ENCODE measurements around the gene KRTAP21-2.

DNA sequence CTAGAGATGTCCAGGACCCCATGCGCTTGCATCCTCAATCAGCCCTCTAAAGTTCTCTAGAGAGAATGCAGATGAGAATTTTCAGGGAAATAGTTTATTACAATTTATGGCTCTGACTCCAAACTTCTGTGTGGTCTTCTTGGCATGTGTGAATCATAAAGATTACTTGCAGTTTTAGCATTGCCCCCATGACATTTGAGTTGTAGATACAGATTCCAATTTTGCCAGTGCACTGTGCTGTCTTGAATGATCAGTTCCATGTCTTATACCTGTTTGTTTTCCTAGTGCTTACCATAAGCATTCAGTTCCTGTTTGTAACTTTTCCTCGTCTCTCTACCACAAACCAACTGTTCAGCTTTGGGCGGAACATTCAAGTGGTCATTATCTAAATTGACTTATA is 33.3 kb downstream of the KRTAP21-2 start:
- TF ChIP-seq, protein P1, sequence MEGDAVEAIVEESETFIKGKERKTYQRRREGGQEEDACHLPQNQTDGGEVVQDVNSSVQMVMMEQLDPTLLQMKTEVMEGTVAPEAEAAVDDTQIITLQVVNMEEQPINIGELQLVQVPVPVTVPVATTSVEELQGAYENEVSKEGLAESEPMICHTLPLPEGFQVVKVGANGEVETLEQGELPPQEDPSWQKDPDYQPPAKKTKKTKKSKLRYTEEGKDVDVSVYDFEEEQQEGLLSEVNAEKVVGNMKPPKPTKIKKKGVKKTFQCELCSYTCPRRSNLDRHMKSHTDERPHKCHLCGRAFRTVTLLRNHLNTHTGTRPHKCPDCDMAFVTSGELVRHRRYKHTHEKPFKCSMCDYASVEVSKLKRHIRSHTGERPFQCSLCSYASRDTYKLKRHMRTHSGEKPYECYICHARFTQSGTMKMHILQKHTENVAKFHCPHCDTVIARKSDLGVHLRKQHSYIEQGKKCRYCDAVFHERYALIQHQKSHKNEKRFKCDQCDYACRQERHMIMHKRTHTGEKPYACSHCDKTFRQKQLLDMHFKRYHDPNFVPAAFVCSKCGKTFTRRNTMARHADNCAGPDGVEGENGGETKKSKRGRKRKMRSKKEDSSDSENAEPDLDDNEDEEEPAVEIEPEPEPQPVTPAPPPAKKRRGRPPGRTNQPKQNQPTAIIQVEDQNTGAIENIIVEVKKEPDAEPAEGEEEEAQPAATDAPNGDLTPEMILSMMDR (IDR thresholded peaks at IDR 0.05 in 2 of 3, conservative IDR thresholded peaks at IDR 0.05 in 1 of 3; ENCODE audit: borderline replicate concordance in 1 of 3, insufficient read depth in 1 of 3, low read depth in 2 of 3, low read length in 2 of 3) = no peak
- TF ChIP-seq, protein P2, sequence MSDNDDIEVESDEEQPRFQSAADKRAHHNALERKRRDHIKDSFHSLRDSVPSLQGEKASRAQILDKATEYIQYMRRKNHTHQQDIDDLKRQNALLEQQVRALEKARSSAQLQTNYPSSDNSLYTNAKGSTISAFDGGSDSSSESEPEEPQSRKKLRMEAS (IDR thresholded peaks at IDR 0.05) = no peak
- TF ChIP-seq POLR2A (IDR thresholded peaks at IDR 0.05; ENCODE audit: borderline replicate concordance, extremely low read depth, insufficient read depth, insufficient read length) = no peak
- no peak for TF ChIP-seq CEBPB (IDR thresholded peaks at IDR 0.05; ENCODE audit: low read depth)
- no peak for TF ChIP-seq EZH2 (IDR thresholded peaks at IDR 0.05)
- no peak for TF ChIP-seq POLR2AphosphoS5 (IDR thresholded peaks at IDR 0.05; ENCODE audit: low read depth, low read length)
- no peak for TF ChIP-seq SP1 (IDR thresholded peaks at IDR 0.05; ENCODE audit: low read depth)
- no peak for TF ChIP-seq SIN3A (IDR thresholded peaks at IDR 0.05; ENCODE audit: low read depth)
- TF ChIP-seq EZH2phosphoT487 (IDR thresholded peaks at IDR 0.05; ENCODE audit: borderline replicate concordance) = no peak

Measured in HCT116 (cell line).